ENCODE results near the gene SERPIND1. TPM values are rescaled to one million over a fixed set of nuclear protein-coding genes. Genes with fewer than 3 reads are reported as not detected.
"Not testable (repeated sequence)": the region's sequence is repeated elsewhere in the genome, so short reads cannot be mapped to it uniquely, and the experiment has no call there.

The SERPIND1 gene
- total and polyA plus RNA-seq, 2 experiments from 2014 or later: 50.9 to 56.8 TPM

DNA sequence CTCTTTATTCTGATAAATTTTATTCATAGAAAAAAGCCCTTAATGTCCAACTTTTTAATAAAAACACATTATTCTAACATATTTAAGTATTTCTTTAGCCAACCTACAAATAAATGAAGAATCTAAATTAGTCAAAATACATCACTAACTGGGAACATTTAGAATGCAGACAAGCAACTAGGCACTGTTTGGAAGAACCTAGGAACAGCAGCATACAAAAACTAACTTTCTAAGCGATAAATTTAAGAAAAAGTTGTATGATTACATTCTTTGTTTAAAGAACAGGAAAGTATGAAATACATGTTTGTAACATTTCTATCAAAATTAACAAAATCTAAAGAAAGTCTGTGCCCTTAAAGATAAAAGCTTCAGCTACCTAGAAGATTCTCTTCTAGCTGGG is 49.4 kb downstream of the SERPIND1 start:
- H3K4me1 ChIP-seq (ENCODE audit: insufficient read depth): no peaks in the 10 kb centered on the region
- no peak overlapping the region for H3K4me3 ChIP-seq
- H4K20me1 ChIP-seq (ENCODE audit: insufficient read depth, poor library complexity, severe bottlenecking): no peaks in the 10 kb centered on the region
- no peak overlapping the region for H2AFZ ChIP-seq
- H3K79me2 ChIP-seq: no peaks in the 10 kb centered on the region
- H3K9me3 ChIP-seq (ENCODE audit: low read depth): no peaks in the 10 kb centered on the region
- no peak for TF ChIP-seq EZH2phosphoT487 (IDR thresholded peaks at IDR 0.05; ENCODE audit: low read depth, severe bottlenecking, unreplicated experiment)
- no peak for TF ChIP-seq CTCF (IDR thresholded peaks at IDR 0.05; ENCODE audit: poor library complexity)
- TF ChIP-seq EZH2 (IDR thresholded peaks at IDR 0.05; ENCODE audit: borderline replicate concordance): no peak
- H3K27ac ChIP-seq: no peak overlapping the region
- DNase-seq (ENCODE audit: low spot score): no peak
- no peaks in the 10 kb centered on the region for H3K36me3 ChIP-seq (replicated peaks; ENCODE audit: insufficient read depth, low read depth)
- no peaks in the 10 kb centered on the region for H3K9me2 ChIP-seq (replicated peaks; ENCODE audit: insufficient read depth)
- no peaks in the 10 kb centered on the region for H3K27me3 ChIP-seq
- 100% methylated on average over 1 of the region's 1 CpG for WGBS (ENCODE audit: low lambda C conversion rate, missing lambda C conversion rate)
- no peak overlapping the region for H3K4me2 ChIP-seq

DNA sequence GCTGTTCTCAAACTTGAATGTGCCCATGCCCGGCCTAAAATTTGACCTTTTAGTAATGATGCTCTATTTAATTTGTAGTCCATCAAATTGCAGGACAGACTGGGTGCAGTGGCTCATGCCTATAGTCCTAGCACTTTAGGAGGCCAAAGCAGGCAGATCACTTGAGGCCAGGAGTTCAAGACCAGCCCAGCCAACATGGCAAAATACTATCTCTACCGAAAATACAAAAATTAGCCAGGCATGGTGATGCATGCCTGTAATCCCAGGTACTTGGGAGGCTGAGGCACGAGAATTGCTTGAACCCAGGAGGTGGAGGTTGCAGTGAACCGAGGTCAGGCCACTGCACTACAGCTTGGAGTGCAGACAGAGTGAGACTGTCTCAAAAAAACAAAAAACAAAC is 51.3 kb downstream of the SERPIND1 start:
- not testable (repeated sequence) for H3K36me3 ChIP-seq (replicated peaks; ENCODE audit: insufficient read depth, low read depth); H3K27me3 ChIP-seq; DNase-seq (ENCODE audit: low spot score); H3K4me1 ChIP-seq (ENCODE audit: insufficient read depth); H3K27ac ChIP-seq; H3K9me3 ChIP-seq (ENCODE audit: low read depth); H3K4me2 ChIP-seq; H3K4me3 ChIP-seq; H3K79me2 ChIP-seq; H3K9me2 ChIP-seq (replicated peaks; ENCODE audit: insufficient read depth); H2AFZ ChIP-seq; H4K20me1 ChIP-seq (ENCODE audit: insufficient read depth, poor library complexity, severe bottlenecking)
- WGBS (ENCODE audit: low lambda C conversion rate, missing lambda C conversion rate): 96% methylated on average over 4 of the region's 4 CpGs

GRCh38 chr22:20825624-20826023 is 51.7 kb downstream of the SERPIND1 start:
- WGBS (ENCODE audit: low lambda C conversion rate, missing lambda C conversion rate): 94% methylated on average over 6 of the region's 6 CpGs
- Histone ChIP-seq H3K9me2 (replicated peaks; ENCODE audit: insufficient read depth) (no peaks in the 10 kb centered on the region), H3K36me3 (replicated peaks; ENCODE audit: insufficient read depth, low read depth) (no peaks in the 10 kb centered on the region)

GRCh38 chr22:20826373-20827152 is 52.6 kb downstream of the SERPIND1 start:
- not testable (repeated sequence) for H3K36me3 ChIP-seq (replicated peaks; ENCODE audit: insufficient read depth, low read depth); H3K4me3 ChIP-seq; H3K4me2 ChIP-seq; H4K20me1 ChIP-seq (ENCODE audit: insufficient read depth, poor library complexity, severe bottlenecking); DNase-seq (ENCODE audit: low spot score); H3K9me3 ChIP-seq (ENCODE audit: low read depth); H3K27me3 ChIP-seq; H3K79me2 ChIP-seq; H3K27ac ChIP-seq; H3K9me2 ChIP-seq (replicated peaks; ENCODE audit: insufficient read depth); H3K4me1 ChIP-seq (ENCODE audit: insufficient read depth); H2AFZ ChIP-seq
- WGBS (ENCODE audit: low lambda C conversion rate, missing lambda C conversion rate): 79% methylated on average over 5 of the region's 5 CpGs

More at GRCh38 chr22:20825624-20826023, 51.7 kb downstream of the SERPIND1 start:
- TF ChIP-seq EZH2 (IDR thresholded peaks at IDR 0.05; ENCODE audit: borderline replicate concordance): no peak
- no peak for TF ChIP-seq CTCF (IDR thresholded peaks at IDR 0.05; ENCODE audit: poor library complexity)
- no peak for TF ChIP-seq EZH2phosphoT487 (IDR thresholded peaks at IDR 0.05; ENCODE audit: low read depth, severe bottlenecking, unreplicated experiment)
- Histone ChIP-seq H3K79me2 (no peaks in the 10 kb centered on the region), H3K27me3 (no peaks in the 10 kb centered on the region), H4K20me1 (ENCODE audit: insufficient read depth, poor library complexity, severe bottlenecking) (no peaks in the 10 kb centered on the region), H3K27ac (no peak overlapping the region), H3K4me1 (ENCODE audit: insufficient read depth) (no peaks in the 10 kb centered on the region), H3K4me3 (no peak overlapping the region), H2AFZ (no peak overlapping the region), H3K4me2 (no peak overlapping the region), H3K9me3 (ENCODE audit: low read depth) (no peaks in the 10 kb centered on the region)
- no peak for DNase-seq (ENCODE audit: low spot score)
